GM23338 (cell line): Measurements from ENCODE around the gene MARK3. TPM values are rescaled to one million over a fixed set of nuclear protein-coding genes. Genes with fewer than 3 reads are reported as not detected.

ENCODE experiments used
- ATAC-seq: fragments of 200-7000 bp; cut with Tn5 transposase; 3 replicates; pipeline ENCODE4 v1.9.1; 2020
- DNase-seq: peaks from one replicate; pipeline ENCODE4 v3.0.0-alpha.2; 2015; ENCODE audit warnings: low spot score
- H2AFZ ChIP-seq: fragments of 200-600 bp; sonication (generic); 2 replicates; pipeline ENCODE4 v1.8.0; 2016; ENCODE audit warnings: antibody characterized with exemption, mild to moderate bottlenecking, moderate library complexity
- H3F3A ChIP-seq: fragments of 200-600 bp; sonication (generic); replicated peaks from 2 replicates; pipeline ENCODE4 v1.8.0; 2017; ENCODE audit warnings: antibody characterized with exemption, mixed run types, low read depth
- H3K27ac ChIP-seq: fragments of 200-600 bp; sonication (generic); 2 replicates; pipeline ENCODE4 v1.6.1; 2016; ENCODE audit warnings: low read depth
- H3K27me3 ChIP-seq: fragments of 200-600 bp; sonication (generic); 2 replicates; pipeline ENCODE4 v1.8.0; 2016; ENCODE audit warnings: mild to moderate bottlenecking, mixed run types, moderate library complexity; ENCODE audit not compliant: insufficient read depth
- H3K36me3 ChIP-seq: fragments of 200-600 bp; sonication (generic); 2 replicates; pipeline ENCODE4 v1.8.0; 2016; ENCODE audit warnings: mild to moderate bottlenecking; ENCODE audit not compliant: insufficient read depth
- H3K4me1 ChIP-seq: fragments of 200-600 bp; sonication (generic); 2 replicates; pipeline ENCODE4 v1.8.0; 2016; ENCODE audit warnings: mild to moderate bottlenecking, moderate library complexity; ENCODE audit not compliant: insufficient read depth
- H3K4me2 ChIP-seq: fragments of 200-600 bp; sonication (generic); 2 replicates; pipeline ENCODE4 v1.7.1; 2017; ENCODE audit warnings: mixed run types
- H3K4me3 ChIP-seq: fragments of 200-600 bp; sonication (generic); 2 replicates; pipeline ENCODE4 v1.6.1; 2016; ENCODE audit warnings: mixed run types
- H3K79me2 ChIP-seq: fragments of 200-600 bp; sonication (generic); replicated peaks from 2 replicates; pipeline ENCODE4 v1.8.0; 2017; ENCODE audit warnings: mild to moderate bottlenecking; ENCODE audit not compliant: insufficient read depth
- H3K9me2 ChIP-seq: fragments of 200-600 bp; sonication (generic); 2 replicates; pipeline ENCODE4 v1.8.0; 2017; ENCODE audit not compliant: insufficient read depth
- H4K20me1 ChIP-seq: fragments of 200-600 bp; sonication (generic); replicated peaks from 2 replicates; pipeline ENCODE4 v1.8.0; 2017; ENCODE audit warnings: mild to moderate bottlenecking; ENCODE audit not compliant: insufficient read depth
- H3K27ac Mint-ChIP-seq: 2 replicates; pipeline ENCODE4 v1.8.0; 2020; ENCODE audit warnings: inconsistent platforms, mild to moderate bottlenecking, moderate library complexity, mixed read lengths
- H3K27me3 Mint-ChIP-seq: 3 replicates; pipeline ENCODE4 v1.8.0; 2022; ENCODE audit warnings: low read depth, mild to moderate bottlenecking, moderate library complexity, mixed read lengths, inconsistent platforms; ENCODE audit not compliant: insufficient read depth, poor library complexity
- H3K36me3 Mint-ChIP-seq: 3 replicates; pipeline ENCODE4 v1.8.0; 2021; ENCODE audit warnings: low read depth, mild to moderate bottlenecking, inconsistent platforms, moderate library complexity, mixed read lengths
- H3K4me1 Mint-ChIP-seq: 3 replicates; pipeline ENCODE4 v1.8.0; 2020; ENCODE audit warnings: mild to moderate bottlenecking, inconsistent platforms, mixed read lengths
- H3K4me3 Mint-ChIP-seq: 3 replicates; pipeline ENCODE4 v1.8.0; 2021; ENCODE audit warnings: moderate library complexity, mild to moderate bottlenecking, inconsistent platforms, mixed read lengths
- H3K9me3 Mint-ChIP-seq: 3 replicates; pipeline ENCODE4 v1.8.0; 2020; ENCODE audit warnings: moderate library complexity, mild to moderate bottlenecking, inconsistent platforms, mixed read lengths
- CREB1 ChIP-seq: fragments of 250-450 bp; sonication (Bioruptor Pico); IDR thresholded peaks from 2 replicates; pipeline ENCODE4 v1.5.0; 2020; ENCODE audit warnings: low read depth, mild to moderate bottlenecking, moderate library complexity
- CTCF ChIP-seq, 2 experiments: fragments of 200-600 bp in 1 of 2; sonication (generic) in 1 of 2; conservative IDR thresholded peaks; 2 replicates each; pipeline versions ENCODE4 v1.5.1 to v1.6.1; 2016 to 2017; ENCODE audit warnings: antibody characterized with exemption in 2 of 2, low read depth in 2 of 2, mild to moderate bottlenecking in 2 of 2, moderate library complexity in 1 of 2
- ETS1 ChIP-seq: IDR thresholded peaks from 2 replicates; pipeline ENCODE4 v1.6.1; 2016; ENCODE audit warnings: antibody characterized with exemption
- EZH2 ChIP-seq: fragments of 200-600 bp; sonication (generic); IDR thresholded peaks from one replicate; pipeline ENCODE4 v1.8.0; 2017; ENCODE audit warnings: antibody characterized with exemption, mild to moderate bottlenecking, low read depth; ENCODE audit not compliant: unreplicated experiment
- EZH2phosphoT487 ChIP-seq: fragments of 200-600 bp; sonication (generic); IDR thresholded peaks from one replicate; pipeline ENCODE4 v1.8.1; 2018; ENCODE audit warnings: antibody characterized with exemption; ENCODE audit not compliant: unreplicated experiment
- JUNB ChIP-seq: IDR thresholded peaks from one replicate; pipeline ENCODE4 v1.6.1; 2016; ENCODE audit warnings: antibody characterized with exemption; ENCODE audit not compliant: unreplicated experiment
- NANOG ChIP-seq: IDR thresholded peaks from 2 replicates; pipeline ENCODE4 v1.6.1; 2016; ENCODE audit warnings: antibody characterized with exemption, borderline replicate concordance
- POLR2AphosphoS5 ChIP-seq: IDR thresholded peaks from 2 replicates; pipeline ENCODE4 v1.6.1; 2016; ENCODE audit warnings: antibody characterized with exemption, low read depth
- REST ChIP-seq: IDR thresholded peaks from one replicate; pipeline ENCODE4 v1.6.1; 2018; ENCODE audit warnings: antibody characterized with exemption; ENCODE audit not compliant: unreplicated experiment
- STAT1 ChIP-seq: IDR thresholded peaks from one replicate; pipeline ENCODE4 v1.6.1; 2016; ENCODE audit warnings: antibody characterized with exemption; ENCODE audit not compliant: unreplicated experiment
- ZNF462 ChIP-seq: fragments of 250-450 bp; sonication (Bioruptor Pico); IDR thresholded peaks from 2 replicates; pipeline ENCODE4 v1.5.0; 2020; ENCODE audit warnings: mild to moderate bottlenecking, moderate library complexity
- polyA plus RNA-seq: library from polyadenylated mRNA; unstranded; fragments of >200 nt; fragmentation: Nextera tagmentation; extraction: Ambion mirVana; gene quantifications from 2 replicates; pipeline ENCODE4 v1.2.1, GENCODE V29; 2016
- total RNA-seq: library from RNA; depleted of rRNA; stranded (reverse); fragments of >200 nt; shearing (Covaris generic); gene quantifications from 2 replicates; pipeline ENCODE4 v1.2.3, GENCODE V29; 2014

MARK3 gene
- total and polyA plus RNA-seq, 2 experiments from 2014 or later = 45.9 to 69.7 TPM

- no peak for ATAC-seq
- Mint-ChIP-seq H3K4me3 (no peak overlapping the region), H3K27me3 (peaks cover 11% of the 10 kb centered on the region), H3K9me3 (peaks cover 11% of the 10 kb centered on the region), H3K4me1 (peaks cover 11% of the 10 kb centered on the region), H3K27ac (no peak overlapping the region), H3K36me3 (peaks cover 7% of the 10 kb centered on the region)
- Histone ChIP-seq H2AFZ (0 out of 2 replicates have a peak overlapping the region, but pooled peaks have one; percentile 24), H3K27me3 (no peaks in the 10 kb centered on the region), H3K79me2 (no peaks in the 10 kb centered on the region), H3F3A (no peaks in the 10 kb centered on the region), H3K9me2 (no peaks in the 10 kb centered on the region), H3K4me2 (no peak overlapping the region), H3K4me3 (no peak overlapping the region), H3K27ac (no peak overlapping the region), H3K36me3 (no peaks in the 10 kb centered on the region), H3K4me1 (no peaks in the 10 kb centered on the region), H4K20me1 (no peaks in the 10 kb centered on the region)
- DNase-seq = no peak
- TF ChIP-seq EZH2phosphoT487 = no peak
- no peak for TF ChIP-seq REST
- no peak for TF ChIP-seq POLR2AphosphoS5
- no peak for TF ChIP-seq CREB1 (CRISPR knock-in tag)
- TF ChIP-seq NANOG = no peak
- TF ChIP-seq ETS1 = no peak
- no peak for TF ChIP-seq EZH2
- TF ChIP-seq STAT1 = no peak
- no peak for TF ChIP-seq CTCF (conservative IDR thresholded peaks at IDR 0.05; ENCODE audit: low read depth in 2 of 2)
- no peak for TF ChIP-seq ZNF462 (CRISPR knock-in tag)
- TF ChIP-seq JUNB = no peak
These were observed 17.2 kb upstream of the MARK3 start for GRCh38 chr14:103367995-103368394.
